Thyroid gland (tissue), 4 donors: ENCODE measurements around the gene RNF2.

Experiments used
- POLR2A ChIP-seq, 2 donors: fragments of 450-650 bp; IDR thresholded peaks; one replicate each; pipeline ENCODE4 v1.6.1; 2017; ENCODE audit warnings: antibody characterized with exemption in 2 of 2, mild to moderate bottlenecking in 2 of 2, moderate library complexity in 1 of 2
- TF ChIP-seq, protein P1 (sequence below), 6 experiments: fragments of 200-600 bp in 3 of 6; fragments of 450-650 bp in 3 of 6; sonication (generic) in 3 of 6; IDR thresholded peaks; one replicate each; pipeline ENCODE4 v1.5.1; 2016 to 2019; ENCODE audit warnings: antibody characterized with exemption in 6 of 6, mild to moderate bottlenecking in 2 of 6, inconsistent platforms in 1 of 6, moderate library complexity in 1 of 6

- no peak for TF ChIP-seq POLR2A (IDR thresholded peaks at IDR 0.05)
- TF ChIP-seq, protein P1, sequence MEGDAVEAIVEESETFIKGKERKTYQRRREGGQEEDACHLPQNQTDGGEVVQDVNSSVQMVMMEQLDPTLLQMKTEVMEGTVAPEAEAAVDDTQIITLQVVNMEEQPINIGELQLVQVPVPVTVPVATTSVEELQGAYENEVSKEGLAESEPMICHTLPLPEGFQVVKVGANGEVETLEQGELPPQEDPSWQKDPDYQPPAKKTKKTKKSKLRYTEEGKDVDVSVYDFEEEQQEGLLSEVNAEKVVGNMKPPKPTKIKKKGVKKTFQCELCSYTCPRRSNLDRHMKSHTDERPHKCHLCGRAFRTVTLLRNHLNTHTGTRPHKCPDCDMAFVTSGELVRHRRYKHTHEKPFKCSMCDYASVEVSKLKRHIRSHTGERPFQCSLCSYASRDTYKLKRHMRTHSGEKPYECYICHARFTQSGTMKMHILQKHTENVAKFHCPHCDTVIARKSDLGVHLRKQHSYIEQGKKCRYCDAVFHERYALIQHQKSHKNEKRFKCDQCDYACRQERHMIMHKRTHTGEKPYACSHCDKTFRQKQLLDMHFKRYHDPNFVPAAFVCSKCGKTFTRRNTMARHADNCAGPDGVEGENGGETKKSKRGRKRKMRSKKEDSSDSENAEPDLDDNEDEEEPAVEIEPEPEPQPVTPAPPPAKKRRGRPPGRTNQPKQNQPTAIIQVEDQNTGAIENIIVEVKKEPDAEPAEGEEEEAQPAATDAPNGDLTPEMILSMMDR (IDR thresholded peaks at IDR 0.05) = no peak
Measured at GRCh38 chr1:185137896-185138545, 92.7 kb downstream of the RNF2 start.
